ENCODE measurements around the gene SIM1.

- TF ChIP-seq CTCF (IDR thresholded peaks at IDR 0.05; ENCODE audit: low read length) (no peak), EZH2 (IDR thresholded peaks at IDR 0.05; ENCODE audit: borderline replicate concordance, low read length) (no peak)
Observed at GRCh38 chr6:100456908-100457235, 7.8 kb downstream of the SIM1 start.

Data from OCI-LY1 (cell line).